Measurements from ENCODE around the gene PI4KB.

DNA sequence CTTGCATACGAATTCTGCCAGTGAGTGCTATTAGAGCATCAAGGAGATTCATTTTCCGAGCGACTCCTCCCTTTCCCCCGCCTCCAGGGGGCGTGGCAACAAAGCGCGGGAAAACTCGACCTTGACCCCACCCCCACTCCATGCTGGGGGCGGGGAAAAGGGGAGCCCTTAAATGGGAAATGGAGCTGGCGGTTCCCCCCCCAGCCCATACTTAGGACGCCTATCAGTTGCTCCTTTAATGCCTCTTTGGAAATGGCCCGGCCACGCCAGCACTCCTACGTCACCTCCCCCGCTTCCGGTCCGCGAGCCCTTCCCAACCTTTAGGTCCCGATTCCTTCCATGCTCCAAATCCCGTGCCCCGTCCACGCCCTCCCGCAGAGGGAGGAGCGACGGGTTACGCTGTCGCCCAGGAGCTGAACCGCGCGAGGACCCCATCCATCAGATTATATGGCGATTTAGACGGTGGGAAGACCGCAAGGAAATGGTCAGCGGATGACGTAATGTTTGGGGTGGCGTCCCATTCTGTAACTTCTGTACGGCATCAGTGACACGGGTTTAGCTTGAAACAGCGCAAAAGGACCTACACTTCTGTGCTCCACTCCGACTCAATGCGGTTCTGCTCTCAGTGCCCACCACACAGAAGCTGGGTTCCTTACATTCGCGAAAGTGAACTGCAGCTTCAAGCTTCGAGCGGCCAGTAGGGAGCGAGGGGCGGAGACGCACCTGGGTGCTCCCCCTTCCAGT lies 45.8 kb downstream of the PI4KB start:
- TF ChIP-seq, protein P1, sequence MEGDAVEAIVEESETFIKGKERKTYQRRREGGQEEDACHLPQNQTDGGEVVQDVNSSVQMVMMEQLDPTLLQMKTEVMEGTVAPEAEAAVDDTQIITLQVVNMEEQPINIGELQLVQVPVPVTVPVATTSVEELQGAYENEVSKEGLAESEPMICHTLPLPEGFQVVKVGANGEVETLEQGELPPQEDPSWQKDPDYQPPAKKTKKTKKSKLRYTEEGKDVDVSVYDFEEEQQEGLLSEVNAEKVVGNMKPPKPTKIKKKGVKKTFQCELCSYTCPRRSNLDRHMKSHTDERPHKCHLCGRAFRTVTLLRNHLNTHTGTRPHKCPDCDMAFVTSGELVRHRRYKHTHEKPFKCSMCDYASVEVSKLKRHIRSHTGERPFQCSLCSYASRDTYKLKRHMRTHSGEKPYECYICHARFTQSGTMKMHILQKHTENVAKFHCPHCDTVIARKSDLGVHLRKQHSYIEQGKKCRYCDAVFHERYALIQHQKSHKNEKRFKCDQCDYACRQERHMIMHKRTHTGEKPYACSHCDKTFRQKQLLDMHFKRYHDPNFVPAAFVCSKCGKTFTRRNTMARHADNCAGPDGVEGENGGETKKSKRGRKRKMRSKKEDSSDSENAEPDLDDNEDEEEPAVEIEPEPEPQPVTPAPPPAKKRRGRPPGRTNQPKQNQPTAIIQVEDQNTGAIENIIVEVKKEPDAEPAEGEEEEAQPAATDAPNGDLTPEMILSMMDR (conservative IDR thresholded peaks at IDR 0.05; ENCODE audit: low read depth, low read length), result 0 out of 2 replicates have a peak, but pooled peaks have one; percentile 25
- TF ChIP-seq EZH2 (IDR thresholded peaks at IDR 0.05; ENCODE audit: borderline replicate concordance, low read depth, low read length, poor library complexity, severe bottlenecking), result no peak
